NCI-H774 (cell line): ENCODE data around the gene SYT9.
"Not testable (repeated sequence)": the region's sequence is repeated elsewhere in the genome, so short reads cannot be mapped to it uniquely, and the experiment has no call there.

Experiments used
- DNase-seq: peaks from one replicate; lab custom pipeline; 2025; lab: John Stamatoyannopoulos, UW

Gene SYT9

DNA sequence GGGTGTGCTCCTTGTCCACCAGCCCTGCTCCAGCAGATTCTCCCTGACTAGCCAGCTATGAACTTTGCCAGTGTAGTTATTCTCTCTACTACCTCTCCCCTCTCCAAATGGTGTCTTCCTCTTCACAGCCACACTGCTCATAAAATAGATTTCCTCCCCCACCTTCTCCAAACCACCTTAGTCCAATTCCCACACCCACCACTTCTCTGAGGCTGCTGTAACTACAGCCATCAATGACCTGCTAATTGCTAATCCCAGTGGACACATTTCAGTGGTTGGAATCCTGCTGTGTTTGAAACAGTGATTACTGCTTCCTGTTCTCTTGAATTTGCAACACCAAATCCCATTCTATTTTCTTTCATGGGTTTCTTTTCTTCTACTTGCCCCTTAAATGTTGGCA is 23.4 kb downstream of the SYT9 start:
- no peak for DNase-seq

DNA sequence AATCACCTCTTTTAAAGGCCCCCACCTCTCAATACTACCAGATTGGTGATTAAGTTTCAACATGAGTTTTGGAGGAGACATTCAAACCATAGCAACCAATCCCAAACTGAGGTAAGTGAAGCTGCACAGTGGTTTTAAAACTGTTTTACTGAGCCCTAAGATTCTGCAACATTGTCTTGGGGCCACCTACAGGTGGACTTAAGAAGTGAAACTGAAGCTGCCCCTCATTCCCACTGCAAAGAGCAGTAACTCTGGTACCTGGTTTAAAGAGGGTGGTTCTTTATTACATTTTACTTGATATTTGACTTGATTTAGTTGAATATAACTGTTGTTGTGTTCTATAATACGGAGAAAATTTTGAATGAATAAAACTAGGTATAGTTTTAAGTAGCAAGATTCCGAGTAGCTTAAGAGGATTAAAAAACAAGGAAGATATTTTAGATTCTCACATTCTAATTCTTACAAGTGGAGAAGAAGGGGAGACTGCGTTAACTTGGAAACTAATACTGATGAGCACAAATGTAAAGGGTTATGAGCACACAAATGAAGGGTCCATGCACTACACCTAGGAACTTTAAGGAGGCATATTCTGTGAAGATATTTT is 26.7 kb downstream of the SYT9 start:
- no peak for DNase-seq

DNA sequence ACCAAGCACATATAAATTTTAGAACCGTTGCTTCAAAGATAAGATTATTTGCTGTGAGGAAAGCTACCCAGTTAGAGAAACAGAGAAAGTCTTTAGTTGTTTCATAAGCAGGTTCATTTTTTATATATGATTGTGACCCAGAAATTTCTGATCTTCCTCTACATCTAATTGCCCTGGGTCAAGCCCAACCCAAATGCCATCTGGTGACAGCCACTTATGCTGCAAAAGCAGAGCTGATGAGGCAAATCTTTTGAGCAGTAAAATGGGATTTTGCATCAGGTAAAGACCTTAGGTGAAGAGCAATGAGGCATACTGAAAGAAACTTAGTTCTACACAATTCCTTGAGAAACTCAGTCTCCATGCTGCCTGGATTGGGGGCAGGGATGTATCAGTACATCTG is 28.0 kb downstream of the SYT9 start:
- DNase-seq, result no peak

DNA sequence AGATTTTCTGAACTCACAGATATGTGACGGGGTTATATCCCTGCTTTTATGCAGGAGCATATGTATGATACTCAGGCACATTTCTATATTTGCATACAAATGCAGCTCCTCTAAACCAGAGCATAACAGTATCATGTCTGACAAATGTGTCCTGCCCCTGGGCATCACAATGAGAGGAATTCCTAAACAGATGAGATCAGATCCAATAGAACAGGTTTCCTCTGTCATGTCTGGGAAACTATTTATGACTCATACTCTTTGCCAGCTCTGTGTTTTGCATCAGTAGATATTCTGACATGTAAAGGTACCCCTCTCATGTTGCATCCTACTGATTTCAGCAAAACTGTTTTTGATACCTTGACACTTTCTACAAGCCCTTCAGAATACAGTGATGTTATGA is 29.4 kb downstream of the SYT9 start:
- no peak for DNase-seq

DNA sequence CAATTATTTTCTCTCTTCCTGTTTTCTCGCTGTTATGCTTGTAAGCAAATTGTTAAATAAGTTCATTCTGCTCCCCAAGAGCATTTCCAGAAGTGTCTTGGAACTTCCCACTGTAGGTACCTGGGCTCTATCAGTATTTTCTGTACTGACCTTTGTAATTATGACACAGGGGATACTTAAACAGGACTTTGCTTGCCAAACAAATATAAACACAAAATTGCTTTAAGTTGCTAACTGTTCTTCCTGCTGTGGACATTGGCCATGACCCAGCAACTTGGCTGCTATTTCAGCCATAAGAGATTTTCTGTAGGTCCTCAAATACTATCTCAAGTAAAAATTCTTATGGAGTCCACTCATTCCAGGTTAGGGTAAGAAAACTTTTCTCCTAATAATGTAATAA is 30.1 kb downstream of the SYT9 start:
- DNase-seq, result no peak

DNA sequence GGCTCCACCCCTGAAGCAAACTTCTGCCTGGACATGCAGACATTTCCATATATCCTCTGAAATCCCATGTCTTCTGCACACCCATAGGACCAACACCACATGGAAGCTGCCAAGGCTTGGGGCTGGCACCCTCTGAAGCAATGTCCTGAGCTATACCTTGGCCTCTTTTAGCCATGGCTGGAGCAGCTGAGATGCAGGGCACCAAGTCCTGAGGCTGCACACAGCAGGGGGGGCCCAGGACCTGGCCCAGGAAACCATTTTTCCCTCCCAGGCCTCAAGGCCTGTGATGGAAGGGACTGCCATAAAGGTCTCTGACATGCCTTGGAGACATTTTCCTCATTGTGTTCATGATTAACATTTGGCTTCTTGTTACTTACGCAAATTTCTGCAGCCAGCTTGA is 34.5 kb downstream of the SYT9 start:
- DNase-seq, result no peak

DNA sequence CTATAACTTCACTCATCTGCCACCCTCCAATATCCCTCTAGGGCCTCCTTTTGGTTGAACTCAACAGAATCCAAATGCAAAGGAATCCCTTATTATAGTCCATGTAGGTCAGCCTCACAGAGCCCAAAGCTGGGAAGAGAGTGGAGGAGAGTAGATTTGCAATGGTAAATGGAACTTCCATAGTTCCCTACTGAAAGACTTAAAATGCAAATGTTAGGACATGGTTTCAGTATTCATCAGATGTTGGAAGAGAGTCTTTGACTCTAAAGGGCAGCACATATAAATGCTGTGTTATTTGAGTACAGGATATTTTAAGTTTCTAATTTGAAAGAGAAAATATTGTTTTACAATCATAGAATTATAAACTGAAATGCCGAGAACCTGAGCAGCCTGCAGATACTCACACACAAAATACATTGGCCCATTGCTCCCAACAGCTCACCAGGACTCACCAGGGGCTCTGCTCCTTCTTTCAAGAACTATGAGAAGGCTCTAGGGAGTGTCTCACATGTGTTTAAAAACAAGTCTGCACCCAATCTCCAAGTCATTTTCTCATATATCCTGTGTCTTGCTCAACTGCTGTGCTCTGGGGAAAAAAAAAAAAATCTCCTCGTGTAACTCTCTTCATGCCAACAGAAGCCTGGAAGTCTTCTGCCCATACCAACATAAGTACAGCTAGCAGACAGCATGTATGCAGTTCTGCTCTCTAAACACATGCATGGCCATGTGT is 39.6 kb downstream of the SYT9 start:
- DNase-seq, result no peak

DNA sequence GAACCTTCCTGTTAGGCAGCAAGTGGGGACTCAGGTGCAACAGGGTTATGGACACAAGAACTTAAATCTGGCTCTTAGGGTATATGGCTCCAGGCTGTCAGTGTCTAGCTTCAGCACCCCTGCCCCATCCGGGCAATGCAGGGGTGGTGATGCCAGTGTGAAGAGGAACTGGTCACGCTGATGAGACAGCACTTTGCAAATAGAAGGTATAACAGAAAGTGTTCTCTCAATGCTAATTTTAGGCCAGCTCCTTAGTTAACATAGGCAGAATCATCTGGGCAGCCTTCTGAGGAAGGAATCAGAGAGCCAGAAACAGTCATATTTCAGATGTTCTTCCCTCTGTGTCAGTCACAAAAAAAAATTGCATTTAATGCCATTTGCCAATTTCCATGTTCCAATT is 41.2 kb downstream of the SYT9 start:
- DNase-seq, result no peak

DNA sequence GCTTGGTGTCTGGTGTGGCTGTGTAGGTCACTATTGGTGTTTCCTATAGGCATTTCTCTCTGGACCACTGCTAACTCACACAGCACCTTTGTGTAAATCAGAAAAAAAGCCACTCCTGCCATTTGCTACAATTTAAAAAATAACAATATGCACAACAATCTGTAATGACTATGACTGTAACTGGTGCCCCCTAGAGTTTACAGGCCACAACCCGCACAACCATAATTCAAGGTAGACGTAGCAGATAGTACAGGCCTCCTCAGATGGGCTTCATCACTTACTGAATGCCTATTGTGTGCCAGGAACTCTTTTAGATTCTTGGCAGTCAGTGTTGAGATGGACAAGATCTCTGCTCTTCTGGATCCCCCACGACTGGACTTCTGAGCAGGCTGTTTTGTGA is 47.7 kb downstream of the SYT9 start:
- DNase-seq, result no peak

DNA sequence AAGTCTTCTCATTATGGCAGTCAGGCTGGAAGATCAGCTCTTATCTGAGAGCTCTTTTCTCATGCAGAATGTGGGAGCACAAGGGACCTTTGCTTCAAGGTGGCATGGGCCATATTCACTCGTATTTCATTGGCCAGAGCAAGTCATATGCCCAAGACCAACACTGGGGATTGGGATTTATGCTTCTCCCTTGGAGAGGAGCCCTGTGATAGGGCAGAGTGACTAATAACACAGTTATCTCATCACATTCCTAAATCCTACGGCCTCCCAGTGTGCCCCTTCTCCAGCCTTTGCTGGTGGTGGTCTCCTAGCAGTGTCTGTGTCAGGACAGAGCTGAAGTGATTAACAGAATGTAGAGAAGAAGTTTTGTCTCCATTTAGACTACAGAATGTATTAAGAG is 48.6 kb downstream of the SYT9 start:
- no peak for DNase-seq

DNA sequence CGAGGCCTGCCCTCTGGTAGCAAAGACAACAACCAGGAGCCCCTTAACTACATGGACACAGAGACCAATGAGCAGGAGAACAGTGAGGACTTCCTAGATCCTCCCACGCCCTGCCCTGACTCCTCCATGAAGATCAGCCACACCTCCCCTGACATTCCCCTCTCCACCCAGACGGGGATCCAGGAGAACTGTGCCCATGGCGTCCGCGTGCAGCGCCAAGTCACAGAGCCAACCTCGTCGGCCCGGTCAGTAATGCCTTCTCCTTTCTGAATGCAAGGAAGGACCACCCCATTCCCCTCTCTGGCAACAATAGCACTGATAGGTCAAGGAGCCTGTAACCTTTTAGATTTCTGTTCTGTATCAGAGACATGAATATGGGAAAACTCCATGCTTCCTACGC is 51.4 kb downstream of the SYT9 start:
- no peak for DNase-seq

DNA sequence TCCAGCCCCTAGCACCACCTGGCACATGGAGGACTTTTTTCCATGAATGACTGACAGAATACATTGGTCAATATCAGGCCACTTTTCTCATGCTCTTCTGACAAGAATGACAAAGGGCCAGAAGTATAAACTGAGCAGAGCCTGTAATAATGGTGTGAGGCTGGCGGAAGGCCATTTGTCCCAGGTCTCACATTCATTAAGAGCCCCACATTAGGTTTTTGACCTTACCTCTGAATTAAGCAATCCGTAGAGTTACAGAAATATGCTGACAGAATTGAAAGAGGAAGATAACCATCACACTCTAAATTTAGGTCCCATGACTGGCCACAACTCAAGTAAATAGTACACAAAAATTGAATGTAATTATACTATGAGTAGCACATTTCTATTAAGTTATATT is 55.2 kb downstream of the SYT9 start:
- DNase-seq, result no peak

DNA sequence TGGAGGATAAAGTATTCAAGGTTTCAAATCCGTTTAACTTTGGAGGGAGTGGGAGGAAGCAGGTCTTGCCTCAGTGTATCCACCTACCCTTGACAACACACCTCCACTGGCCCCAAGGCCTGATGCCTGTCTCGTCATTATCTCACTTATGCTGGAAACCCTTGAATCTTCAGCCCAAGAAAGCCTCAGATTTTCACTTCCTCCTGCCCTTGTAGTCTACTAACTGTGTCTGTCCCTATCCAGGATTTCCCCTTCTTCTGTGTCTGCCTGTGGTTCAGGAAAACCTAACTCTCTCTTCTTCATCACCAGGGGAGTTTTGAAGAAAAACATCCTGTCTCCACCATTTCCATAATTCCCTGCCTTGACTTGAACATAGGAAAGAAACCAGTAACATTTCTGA is 56.1 kb downstream of the SYT9 start:
- no peak for DNase-seq

DNA sequence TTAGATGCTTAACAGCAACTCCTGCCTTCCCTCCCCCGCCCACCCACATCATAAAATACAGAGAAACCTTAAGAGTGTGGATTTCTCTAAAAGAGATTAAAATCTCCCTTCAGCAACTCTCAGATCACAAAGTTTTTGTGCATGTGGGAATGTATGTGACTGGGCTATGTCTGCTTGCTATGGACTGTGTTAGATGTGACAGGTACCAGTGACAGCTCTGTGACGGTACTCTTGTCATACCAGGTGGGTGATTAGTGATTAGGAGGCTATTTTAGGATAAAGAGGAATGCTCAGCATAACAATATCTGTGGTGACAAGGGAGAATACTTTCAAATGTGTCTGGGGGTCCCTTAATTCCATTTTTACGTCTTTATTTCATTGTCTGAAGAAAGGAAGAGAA is 60.2 kb downstream of the SYT9 start:
- DNase-seq, result no peak

DNA sequence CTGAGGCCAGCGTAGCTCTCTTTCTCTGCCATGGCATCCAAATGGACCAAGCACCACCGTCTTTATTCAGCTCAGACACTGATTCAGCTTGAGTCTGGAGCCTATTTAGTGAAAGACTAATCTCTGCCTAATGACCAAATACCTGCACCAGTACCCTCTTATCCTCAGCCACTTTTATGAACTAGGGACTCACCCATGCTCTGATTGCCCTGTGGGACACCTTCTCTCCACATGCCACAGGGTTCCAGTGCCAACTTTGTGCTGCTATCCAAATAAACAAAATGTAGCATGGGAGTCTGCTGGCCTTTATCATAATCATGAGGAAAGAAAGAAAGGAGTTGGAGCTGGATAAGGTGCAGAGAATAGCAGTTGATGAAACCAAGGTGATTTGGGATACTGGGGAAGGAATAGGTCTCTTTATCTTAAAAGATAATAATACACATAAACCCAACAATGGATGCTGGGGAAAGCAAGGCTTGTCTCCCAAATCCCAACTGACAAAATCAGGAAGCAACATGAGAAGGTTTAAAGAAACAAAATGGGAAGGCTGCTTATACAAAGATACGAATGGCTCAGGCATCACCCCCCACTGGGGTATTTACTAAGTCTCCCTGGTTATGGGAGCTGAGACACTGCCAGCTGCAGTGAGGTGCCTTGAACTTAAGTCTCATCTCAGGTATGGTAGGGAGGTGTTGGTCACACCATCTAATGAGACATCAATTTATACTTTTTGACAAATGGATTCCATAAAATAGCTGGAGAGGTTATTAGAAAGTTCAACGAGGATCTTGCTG is 63.3 kb downstream of the SYT9 start:
- no peak for DNase-seq

DNA sequence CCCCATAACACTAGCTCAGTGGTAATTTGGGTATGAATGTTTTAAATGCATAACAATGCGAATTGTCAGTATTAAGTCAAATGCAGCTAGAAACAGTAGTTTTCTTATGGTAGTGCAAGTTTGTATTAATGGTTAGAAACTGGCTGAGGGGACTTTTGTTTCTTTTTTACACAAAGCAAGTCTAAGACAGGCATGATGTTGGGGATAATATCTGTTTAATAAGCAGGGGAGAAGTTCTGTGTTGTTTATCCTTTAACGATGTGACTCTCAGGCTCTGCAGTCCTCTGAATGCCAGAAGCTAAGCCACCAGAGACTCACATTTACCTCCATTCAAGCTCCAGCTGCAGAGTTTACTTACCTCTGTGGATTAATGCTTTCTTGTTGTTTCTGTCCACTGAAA is 67.8 kb downstream of the SYT9 start:
- no peak for DNase-seq

DNA sequence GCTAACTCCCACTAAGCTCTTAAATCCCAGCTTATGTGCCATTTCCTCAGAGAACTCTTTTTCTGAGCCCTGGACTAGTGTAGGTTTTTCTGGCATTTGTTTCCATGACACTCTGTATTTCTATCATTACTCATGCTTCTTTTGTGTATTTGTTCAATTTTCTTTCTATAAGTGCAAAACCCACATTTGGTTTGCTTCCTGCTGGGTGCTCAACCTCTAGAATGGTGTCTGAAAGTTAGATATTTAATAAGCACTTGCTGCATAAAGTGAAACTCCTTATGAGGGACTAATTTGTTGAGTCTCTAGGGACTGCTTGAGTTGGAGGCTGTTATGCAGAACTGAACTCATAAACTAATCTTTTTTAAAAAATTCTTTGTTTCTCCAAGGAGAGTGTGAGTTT is 68.6 kb downstream of the SYT9 start:
- no peak for DNase-seq

DNA sequence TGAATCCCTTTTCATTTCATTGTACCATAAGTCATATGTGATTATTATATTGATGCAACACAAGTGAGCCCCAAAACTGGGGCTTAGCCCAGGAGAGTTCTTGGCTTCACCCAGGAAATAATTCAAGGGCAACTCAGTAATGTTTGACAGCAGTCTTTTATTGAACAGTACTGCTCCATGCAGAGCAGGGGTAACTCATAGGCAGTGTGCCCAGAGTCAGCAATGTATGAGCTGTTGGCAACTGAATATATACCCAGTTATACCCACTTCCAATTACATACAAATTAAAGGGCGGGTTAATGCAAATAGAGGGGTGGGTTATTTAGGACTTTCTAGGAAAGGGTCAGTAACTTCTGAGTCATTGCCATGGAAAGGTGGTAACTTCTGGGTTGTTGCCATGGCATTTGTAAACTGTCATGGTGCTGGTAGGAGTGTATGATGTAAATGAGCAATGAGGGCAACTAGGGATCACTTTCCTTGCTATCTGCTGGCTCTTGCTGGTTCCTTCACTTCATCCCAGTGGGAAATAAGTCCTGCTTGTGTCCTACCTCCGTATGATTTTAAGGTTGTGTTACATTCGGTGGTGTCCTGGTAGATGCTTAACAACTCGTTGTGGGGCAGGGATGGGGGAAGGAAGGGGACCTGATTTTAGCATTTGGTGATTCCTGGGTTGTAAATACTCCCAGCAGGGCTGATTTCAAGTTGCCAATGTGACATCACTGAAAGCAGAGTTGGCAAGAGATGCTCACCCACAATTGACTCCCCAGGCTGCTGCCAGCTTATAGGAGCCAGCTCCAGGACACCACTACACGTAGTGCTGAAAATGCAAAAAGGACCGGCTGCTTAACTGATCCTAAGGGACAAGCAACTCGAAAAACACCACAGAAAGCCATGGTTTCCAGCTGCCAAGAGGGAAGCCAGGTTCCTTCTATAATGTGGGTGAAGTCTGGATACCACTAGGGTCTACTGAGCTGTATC is 70.1 kb downstream of the SYT9 start:
- DNase-seq, result no peak

DNA sequence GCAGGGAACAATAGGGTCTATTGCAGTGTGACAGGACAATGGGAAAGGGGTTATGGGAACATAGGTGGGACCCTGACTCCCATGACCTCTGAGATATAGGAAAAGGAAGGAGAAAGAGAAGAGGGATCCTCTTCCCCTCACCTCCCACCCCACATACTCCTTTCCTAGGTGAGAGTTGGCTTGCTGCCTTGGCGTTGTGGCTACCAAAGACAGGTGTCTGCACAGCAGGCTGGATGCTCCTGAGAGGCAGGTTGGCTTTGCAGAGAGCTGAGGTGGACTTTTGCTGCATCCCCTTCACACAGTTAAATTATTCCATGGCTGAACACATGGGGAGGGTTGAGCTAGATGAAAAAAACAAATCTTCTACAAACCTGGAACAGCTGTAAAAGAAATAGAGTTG is 80.7 kb downstream of the SYT9 start:
- DNase-seq, result no peak

DNA sequence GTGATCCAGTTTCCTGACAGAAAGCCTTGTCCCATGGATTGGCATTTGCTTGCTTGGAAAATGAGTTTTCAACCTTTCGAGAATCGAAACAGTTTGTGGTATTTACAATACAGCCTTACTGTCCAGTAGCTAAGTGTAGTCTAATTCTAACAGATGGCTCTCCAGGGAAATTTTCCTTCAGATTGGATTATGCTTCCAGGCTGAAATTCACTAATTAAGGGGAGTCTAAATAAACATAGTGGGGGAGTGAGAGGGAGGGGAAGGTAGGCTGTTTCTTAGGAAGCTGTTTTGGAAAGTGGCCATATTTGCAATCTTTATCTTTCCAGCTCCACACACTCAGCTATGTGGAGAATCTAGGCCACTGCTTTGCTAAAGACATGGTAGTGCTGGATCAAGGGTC is 81.3 kb downstream of the SYT9 start:
- DNase-seq, result no peak

DNA sequence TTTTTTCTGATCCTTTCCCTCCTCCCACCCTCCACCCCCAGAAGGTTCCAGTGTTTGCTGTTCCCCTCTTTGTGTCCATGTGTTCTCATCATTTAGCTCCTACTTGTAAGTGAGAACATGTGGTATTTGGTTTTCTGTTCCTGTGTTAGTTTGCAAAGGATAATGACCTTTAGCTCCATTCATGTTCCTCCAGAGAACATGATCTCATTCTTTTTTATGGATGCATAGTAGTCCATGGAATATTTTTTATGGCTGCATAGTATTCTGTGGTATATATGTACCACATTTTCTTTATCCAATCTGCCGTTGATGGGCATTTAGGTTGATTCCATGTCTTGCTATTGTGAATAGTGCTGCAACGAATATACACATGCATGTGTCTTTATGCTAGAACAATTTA is 83.7 kb downstream of the SYT9 start:
- DNase-seq, result not testable (repeated sequence)

DNA sequence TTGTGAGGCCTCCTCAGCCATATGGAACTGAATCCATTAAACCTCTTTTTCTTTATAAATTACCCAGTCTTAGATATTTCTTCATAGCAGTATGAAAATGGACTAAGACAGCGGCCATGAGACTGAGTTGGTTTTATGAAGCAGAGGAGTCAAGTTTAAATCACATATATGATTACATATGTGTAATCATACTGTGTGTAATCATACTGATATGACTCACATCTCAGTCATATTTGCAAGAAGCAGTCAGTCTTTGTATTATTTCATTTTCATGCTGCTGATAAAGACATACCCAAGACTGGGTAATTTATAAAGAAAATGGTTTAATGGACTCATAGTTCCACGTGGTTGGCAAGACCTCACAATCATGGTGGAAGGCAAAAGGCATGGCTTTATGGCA is 89.8 kb downstream of the SYT9 start:
- no peak for DNase-seq
